HepG2 (cell line): Measurements from ENCODE around the gene SCRT2. TPM values are rescaled to one million over a fixed set of nuclear protein-coding genes. Genes with fewer than 3 reads are reported as not detected.

Experiments used
- ATAC-seq: fragments of 200-7000 bp; cut with Tn5 transposase; 3 replicates; pipeline ENCODE4 v1.9.1; 2020; ENCODE audit warnings: mild to moderate bottlenecking, moderate library complexity
- BruUV-seq: library from RNA; stranded (reverse); fragments of 400-500 nt; replicated peaks from 2 replicates; lab custom pipeline; 2021; lab: Mats Ljungman, UMichigan
- CTCF ChIA-PET: fragments of 300-600 bp; formaldehyde crosslinking; extraction: SDS; loops from one replicate; lab custom pipeline; 2021; ENCODE audit warnings: low total read pairs, inconsistent platforms, low intra/inter-chr PET ratio; lab: Yijun Ruan, JAX
- POLR2A ChIA-PET: fragments of 350-600 bp; sonication (Branson Sonifier 250); formaldehyde crosslinking; loops from one replicate; lab custom pipeline; 2020; ENCODE audit warnings: antibody characterized with exemption, inconsistent platforms; lab: Yijun Ruan, JAX
- DNase-seq: peaks from one replicate; pipeline ENCODE4 v3.0.0-alpha.2; 2015; ENCODE audit warnings: low spot score
- FAIRE-seq: peaks from 3 replicates; lab custom pipeline; 2011; peaks lifted over from hg19 to GRCh38; lab: Jason Lieb, UNC
- H2AFZ ChIP-seq: one replicate; pipeline ENCODE4 v1.6.1; 2011; ENCODE audit warnings: low read length, inconsistent platforms
- H3K27ac ChIP-seq: fragments of 300-600 bp; 3 replicates; pipeline ENCODE4 v1.8.0; 2011; ENCODE audit warnings: mixed run types, mild to moderate bottlenecking, mixed read lengths, low read length, inconsistent platforms; ENCODE audit not compliant: insufficient read depth; ENCODE audit errors: extremely low read length
- H3K27me3 ChIP-seq, 2 experiments: fragments of 200-600 bp in 1 of 2; 2 replicates in 1 of 2; 3 replicates in 1 of 2; pipeline versions ENCODE4 v1.6.0 to v1.8.0; 2011; ENCODE audit warnings: low read length in 2 of 2, mild to moderate bottlenecking in 2 of 2, moderate library complexity in 2 of 2, inconsistent platforms in 1 of 2; ENCODE audit not compliant: insufficient read depth in 2 of 2, control insufficient read depth in 1 of 2
- H3K36me3 ChIP-seq, 2 experiments: fragments of 200-600 bp in 1 of 2; replicated peaks in 1 of 2; 2 replicates in 1 of 2; 3 replicates in 1 of 2; pipeline versions ENCODE4 v1.5.1 to v1.8.0; 2011; ENCODE audit warnings: low read length in 2 of 2, inconsistent platforms in 1 of 2; ENCODE audit not compliant: insufficient read depth in 2 of 2, control insufficient read depth in 1 of 2
- H3K4me1 ChIP-seq: 2 replicates; pipeline ENCODE4 v1.5.1; 2012; ENCODE audit warnings: low read length, inconsistent platforms; ENCODE audit not compliant: insufficient read depth
- H3K4me2 ChIP-seq: 2 replicates; pipeline ENCODE4 v1.6.0; 2011; ENCODE audit warnings: low read depth, low read length, inconsistent platforms
- H3K4me3 ChIP-seq, 3 experiments: fragments of 200-600 bp in 1 of 3; sonication (generic), shearing (Covaris generic) in 1 of 3; replicated peaks in 1 of 3; 2 replicates each; pipeline ENCODE4 v1.5.1; 2011 to 2016; ENCODE audit warnings: low read length in 3 of 3, inconsistent platforms in 2 of 3, low read depth in 2 of 3, mild to moderate bottlenecking in 2 of 3, control low read depth in 1 of 3, mixed read lengths in 1 of 3; ENCODE audit not compliant: insufficient read depth in 1 of 3
- H3K79me2 ChIP-seq: one replicate; pipeline ENCODE4 v1.6.1; 2011; ENCODE audit warnings: low read length, inconsistent platforms; ENCODE audit not compliant: insufficient read depth
- H3K9ac ChIP-seq: 2 replicates; pipeline ENCODE4 v1.6.0; 2011; ENCODE audit warnings: mild to moderate bottlenecking, low read depth, low read length, inconsistent platforms; ENCODE audit not compliant: insufficient read depth
- H3K9me3 ChIP-seq: 2 replicates; pipeline ENCODE4 v1.5.1; 2012; ENCODE audit warnings: mild to moderate bottlenecking, low read length
- H4K20me1 ChIP-seq: 2 replicates; pipeline ENCODE4 v1.6.0; 2011; ENCODE audit warnings: inconsistent platforms, mild to moderate bottlenecking, low read length, moderate library complexity; ENCODE audit not compliant: insufficient read depth
- ATF7-NPFF ChIP-seq: sonication (generic); formaldehyde crosslinking; IDR thresholded peaks from 2 replicates; pipeline ENCODE4 v1.8.1; 2023; ENCODE audit warnings: mild to moderate bottlenecking, low read depth, missing genetic modification reagents, moderate library complexity
- GTF2F1 ChIP-seq: fragments of 150-350 bp; IDR thresholded peaks from 2 replicates; pipeline ENCODE4 v1.6.1; 2014; ENCODE audit warnings: low read length
- KDM5B ChIP-seq: sonication (generic); formaldehyde crosslinking; IDR thresholded peaks from 2 replicates; pipeline ENCODE4 v1.4.0; 2020; ENCODE audit warnings: missing genetic modification reagents, mild to moderate bottlenecking, borderline replicate concordance
- MTA1 ChIP-seq: sonication (generic); formaldehyde crosslinking; IDR thresholded peaks from 2 replicates; pipeline ENCODE4 v1.4.0; 2020; ENCODE audit warnings: missing genetic modification reagents, mild to moderate bottlenecking, borderline replicate concordance
- NR2F2 ChIP-seq: IDR thresholded peaks from 2 replicates; pipeline ENCODE4 v1.6.1; 2012; ENCODE audit warnings: low read depth, inconsistent platforms, borderline replicate concordance
- NRL ChIP-seq: sonication (generic); formaldehyde crosslinking; IDR thresholded peaks from 2 replicates; pipeline ENCODE4 v1.5.0; 2020; ENCODE audit warnings: missing genetic modification reagents, mild to moderate bottlenecking, moderate library complexity, borderline replicate concordance
- PITX1 ChIP-seq: sonication (generic); formaldehyde crosslinking; IDR thresholded peaks from 2 replicates; pipeline ENCODE4 v1.5.1; 2020; ENCODE audit warnings: mild to moderate bottlenecking, missing genetic modification reagents
- SNAI1 ChIP-seq: sonication (generic); formaldehyde crosslinking; IDR thresholded peaks from 2 replicates; pipeline ENCODE4 v1.5.0; 2020; ENCODE audit warnings: mild to moderate bottlenecking, missing genetic modification reagents, borderline replicate concordance
- SRSF4 ChIP-seq: fragments of 200-400 bp; formaldehyde crosslinking; IDR thresholded peaks from one replicate; pipeline ENCODE4 v1.6.1; 2018; ENCODE audit warnings: mild to moderate bottlenecking, low read depth, low read length, moderate library complexity; ENCODE audit not compliant: poor library complexity, severe bottlenecking
- SYNCRIP ChIP-seq: fragments of 200-400 bp; formaldehyde crosslinking; IDR thresholded peaks from 2 replicates; pipeline ENCODE4 v1.6.1; 2018; ENCODE audit warnings: mild to moderate bottlenecking, low read depth, low read length; ENCODE audit not compliant: insufficient read depth
- XRCC5 ChIP-seq: fragments of 200-400 bp; formaldehyde crosslinking; optimal IDR thresholded peaks from 2 replicates; pipeline ENCODE3; 2017; ENCODE audit warnings: mild to moderate bottlenecking, low read length
- ZFP1 ChIP-seq: IDR thresholded peaks from 2 replicates; pipeline ENCODE4 v1.6.1; 2016
- ZNF230 ChIP-seq: sonication (generic); formaldehyde crosslinking; IDR thresholded peaks from 2 replicates; pipeline ENCODE4 v1.4.0; 2020; ENCODE audit warnings: mild to moderate bottlenecking, missing genetic modification reagents
- ZNF282 ChIP-seq: fragments of 450-650 bp; IDR thresholded peaks from 2 replicates; pipeline ENCODE4 v1.6.1; 2018; ENCODE audit not compliant: partially characterized antibody
- ZNF317 ChIP-seq: sonication (generic); formaldehyde crosslinking; IDR thresholded peaks from 2 replicates; pipeline ENCODE4 v1.5.0; 2020; ENCODE audit warnings: mild to moderate bottlenecking, missing genetic modification reagents
- ZNF569 ChIP-seq: sonication (generic); formaldehyde crosslinking; IDR thresholded peaks from 2 replicates; pipeline ENCODE4 v1.5.0; 2020; ENCODE audit warnings: mild to moderate bottlenecking, missing genetic modification reagents, moderate library complexity, borderline replicate concordance
- ZNF737 ChIP-seq: sonication (generic); formaldehyde crosslinking; IDR thresholded peaks from 2 replicates; pipeline ENCODE4 v1.5.0; 2020; ENCODE audit warnings: missing genetic modification reagents, mild to moderate bottlenecking, borderline replicate concordance
- ZNF782 ChIP-seq: sonication (generic); formaldehyde crosslinking; IDR thresholded peaks from 2 replicates; pipeline ENCODE4 v1.4.0; 2020; ENCODE audit warnings: missing genetic modification reagents, mild to moderate bottlenecking, borderline replicate concordance
- WGBS: methylation state at CpG from one replicate; pipeline ENCODE4 v1.1.6; 2017; ENCODE audit warnings: low lambda C conversion rate; 5-methylcytosine and 5-hydroxymethylcytosine counted together
- in situ Hi-C: cut with HindIII; loops from 2 replicates; pipeline ENCODE4 v1.10.0; 2017; ENCODE audit warnings: low pct_unique_long_range_greater_than_20kb; ENCODE audit not compliant: extremely low pct_ligation_motif_present
- intact Hi-C: fragments of 100-400 bp; cut with micrococcal nuclease; formaldehyde crosslinking; loops from one replicate; pipeline ENCODE4 v1.10.0; 2022; ENCODE audit not compliant: unreplicated experiment
- polyA plus RNA-seq, 8 experiments: library from polyadenylated mRNA; depleted of rRNA in 3 of 8; stranded (reverse) in 7 of 8; unstranded in 1 of 8; fragments of >200 nt; fragmentation: Illumina TruSeq in 4 of 8; extraction: Trizol in 4 of 8; gene quantifications; 2 replicates each; pipeline versions ENCODE4 v1.2.1 to v1.2.3, GENCODE V29; 2011 to 2016; ENCODE audit warnings: low read depth in 4 of 8, missing spikeins in 1 of 8, mixed read lengths in 1 of 8; ENCODE audit not compliant: insufficient read depth in 1 of 8
- total RNA-seq, 5 experiments: library from RNA; depleted of rRNA; stranded (reverse); fragments of >200 nt; fragmentation: Illumina TruSeq; extraction: Trizol; gene quantifications; 2 replicates each; pipeline ENCODE4 v1.2.3, GENCODE V29; 2016; ENCODE audit warnings: low read depth in 1 of 5
- TF ChIP-seq, protein P1 (sequence below): sonication (generic); formaldehyde crosslinking; IDR thresholded peaks from 2 replicates; pipeline ENCODE4 v1.5.0; 2020; ENCODE audit warnings: missing genetic modification reagents
- TF ChIP-seq, protein P2 (sequence below): sonication (generic); formaldehyde crosslinking; IDR thresholded peaks from 2 replicates; pipeline ENCODE4 v1.8.0; 2022; ENCODE audit warnings: mild to moderate bottlenecking, missing genetic modification reagents
- TF ChIP-seq, protein P3 (sequence below): IDR thresholded peaks from 2 replicates; pipeline ENCODE4 v1.6.1; 2016

The SCRT2 gene
- total and polyA plus RNA-seq, 2 of the 13 experiments (the other 11 are each of a cell fraction or from before 2014, with no cell fraction given): not detected

DNA sequence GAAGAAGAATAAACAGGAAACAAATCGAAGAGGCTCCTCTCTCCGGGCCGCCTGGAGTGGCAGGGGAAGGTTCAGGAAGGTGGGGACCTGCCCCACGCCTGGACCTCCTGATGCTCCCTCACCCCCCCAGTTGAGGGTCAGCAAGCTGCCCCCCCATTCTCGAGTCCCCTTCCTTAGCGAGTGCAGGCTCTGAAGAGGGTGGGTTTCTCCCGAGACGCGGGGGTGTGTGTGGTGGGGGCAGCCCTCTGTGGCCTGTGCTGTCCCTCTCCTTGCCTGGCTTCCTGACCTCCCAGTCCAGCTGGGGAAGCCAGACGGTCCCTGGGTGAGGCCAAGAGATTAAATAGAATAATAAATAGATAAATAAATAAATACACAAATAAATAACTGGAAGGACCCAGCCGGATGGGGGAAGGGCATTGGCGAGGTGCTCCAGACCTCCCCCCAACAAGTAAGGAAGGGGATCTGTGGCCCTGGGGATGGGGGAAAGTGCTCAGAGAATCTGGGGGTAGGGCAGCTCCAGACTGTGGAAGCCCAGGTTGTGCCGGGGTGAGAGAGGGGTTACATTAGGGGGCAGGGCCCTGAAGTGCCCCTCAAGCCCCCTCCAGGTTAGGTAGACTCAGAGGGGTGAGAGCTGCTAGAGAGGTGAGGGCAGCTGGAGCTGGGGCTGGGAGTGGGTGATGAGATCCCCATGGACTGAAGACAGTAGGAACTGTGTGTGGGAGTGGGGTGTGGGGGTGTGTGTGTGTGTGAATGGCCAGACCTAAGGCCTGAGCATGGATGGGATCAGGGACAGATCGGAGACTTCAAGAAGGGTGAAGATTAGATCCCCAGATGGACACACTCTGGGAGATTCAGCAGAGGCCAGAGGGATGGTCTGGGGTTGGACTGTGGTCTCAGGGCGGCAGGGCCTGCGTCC is 13.1 kb downstream of the SCRT2 start:
- Histone ChIP-seq H3K9me3 (no peaks in the 10 kb centered on the region), H3K27ac (no peak overlapping the region), H3K79me2 (no peaks in the 10 kb centered on the region), H3K36me3 (no peaks in the 10 kb centered on the region), H2AFZ (no peak overlapping the region), H3K9ac (no peak overlapping the region), H3K4me3 (peak overlapping the region in 1 of 3 experiments; percentile 60; a peak in 2 of 6 replicates), H3K27me3 (peaks cover 13 to 83% of the 10 kb centered on the region in 2 experiments; a peak in 4 of 5 replicates), H4K20me1 (no peaks in the 10 kb centered on the region), H3K4me2 (peak overlapping the region; percentile 76), H3K4me1 (peaks cover 21% of the 10 kb centered on the region)
- BruUV-seq: no TSS peak
- POLR2A ChIA-PET: no interaction called here
- DNase-seq: no peak
- 39% methylated on average over 16 of the region's 16 CpGs for WGBS
- no peak for FAIRE-seq
- intact Hi-C loops: no loop called here
- in situ Hi-C loops: no loop called here
- CTCF ChIA-PET: interaction anchor here (1.1 kb wide), 1 partner anchor 8 kb away, joined by 3 read pairs; no protein-coding TSS in a partner anchor
- no peak for ATAC-seq
- TF ChIP-seq ZNF282: peak; percentile 8
- TF ChIP-seq XRCC5: no peak
- TF ChIP-seq KDM5B (CRISPR knock-in tag): 0 out of 2 replicates have a peak, but pooled peaks have one; percentile 4
- TF ChIP-seq SYNCRIP: no peak
- no peak for TF ChIP-seq ZNF737 (CRISPR knock-in tag)
- TF ChIP-seq NRL (CRISPR knock-in tag): no peak
- no peak for TF ChIP-seq GTF2F1
- no peak for TF ChIP-seq ZNF230
- TF ChIP-seq, protein P1, sequence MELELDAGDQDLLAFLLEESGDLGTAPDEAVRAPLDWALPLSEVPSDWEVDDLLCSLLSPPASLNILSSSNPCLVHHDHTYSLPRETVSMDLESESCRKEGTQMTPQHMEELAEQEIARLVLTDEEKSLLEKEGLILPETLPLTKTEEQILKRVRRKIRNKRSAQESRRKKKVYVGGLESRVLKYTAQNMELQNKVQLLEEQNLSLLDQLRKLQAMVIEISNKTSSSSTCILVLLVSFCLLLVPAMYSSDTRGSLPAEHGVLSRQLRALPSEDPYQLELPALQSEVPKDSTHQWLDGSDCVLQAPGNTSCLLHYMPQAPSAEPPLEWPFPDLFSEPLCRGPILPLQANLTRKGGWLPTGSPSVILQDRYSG (CRISPR knock-in tag): no peak
- TF ChIP-seq MTA1 (CRISPR knock-in tag): peak; percentile 0; the same call in 1 of the 2 replicates
- TF ChIP-seq ATF7-NPFF (CRISPR knock-in tag): 0 out of 2 replicates have a peak, but pooled peaks have one; percentile 1
- TF ChIP-seq PITX1 (CRISPR knock-in tag): 0 out of 2 replicates have a peak, but pooled peaks have one; percentile 4
- TF ChIP-seq, protein P2, sequence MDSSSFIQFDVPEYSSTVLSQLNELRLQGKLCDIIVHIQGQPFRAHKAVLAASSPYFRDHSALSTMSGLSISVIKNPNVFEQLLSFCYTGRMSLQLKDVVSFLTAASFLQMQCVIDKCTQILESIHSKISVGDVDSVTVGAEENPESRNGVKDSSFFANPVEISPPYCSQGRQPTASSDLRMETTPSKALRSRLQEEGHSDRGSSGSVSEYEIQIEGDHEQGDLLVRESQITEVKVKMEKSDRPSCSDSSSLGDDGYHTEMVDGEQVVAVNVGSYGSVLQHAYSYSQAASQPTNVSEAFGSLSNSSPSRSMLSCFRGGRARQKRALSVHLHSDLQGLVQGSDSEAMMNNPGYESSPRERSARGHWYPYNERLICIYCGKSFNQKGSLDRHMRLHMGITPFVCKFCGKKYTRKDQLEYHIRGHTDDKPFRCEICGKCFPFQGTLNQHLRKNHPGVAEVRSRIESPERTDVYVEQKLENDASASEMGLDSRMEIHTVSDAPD (CRISPR knock-in tag): no peak
- no peak for TF ChIP-seq SRSF4
- 0 out of 2 replicates have a peak, but pooled peaks have one; percentile 6 for TF ChIP-seq SNAI1 (CRISPR knock-in tag)
- TF ChIP-seq NR2F2: no peak
- TF ChIP-seq ZNF569 (CRISPR knock-in tag): no peak
- TF ChIP-seq, protein P3, sequence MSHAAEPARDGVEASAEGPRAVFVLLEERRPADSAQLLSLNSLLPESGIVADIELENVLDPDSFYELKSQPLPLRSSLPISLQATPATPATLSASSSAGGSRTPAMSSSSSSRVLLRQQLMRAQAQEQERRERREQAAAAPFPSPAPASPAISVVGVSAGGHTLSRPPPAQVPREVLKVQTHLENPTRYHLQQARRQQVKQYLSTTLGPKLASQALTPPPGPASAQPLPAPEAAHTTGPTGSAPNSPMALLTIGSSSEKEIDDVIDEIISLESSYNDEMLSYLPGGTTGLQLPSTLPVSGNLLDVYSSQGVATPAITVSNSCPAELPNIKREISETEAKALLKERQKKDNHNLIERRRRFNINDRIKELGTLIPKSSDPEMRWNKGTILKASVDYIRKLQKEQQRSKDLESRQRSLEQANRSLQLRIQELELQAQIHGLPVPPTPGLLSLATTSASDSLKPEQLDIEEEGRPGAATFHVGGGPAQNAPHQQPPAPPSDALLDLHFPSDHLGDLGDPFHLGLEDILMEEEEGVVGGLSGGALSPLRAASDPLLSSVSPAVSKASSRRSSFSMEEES: no peak
- TF ChIP-seq ZNF782: no peak
- no peak for TF ChIP-seq ZNF317 (CRISPR knock-in tag)
- TF ChIP-seq ZFP1 (CRISPR knock-in tag): no peak
